ENCODE data around the gene TALDO1. TPM values are rescaled to one million over a fixed set of nuclear protein-coding genes. Genes with fewer than 3 reads are reported as not detected.

The TALDO1 gene
- total and polyA plus RNA-seq, 12 donors, result 55.3 to 124 (median 96.3) TPM

GRCh38 chr11:764322-765024, 17.2 kb downstream of the TALDO1 start:
- no peak overlapping the region for H3K27ac ChIP-seq
- intact Hi-C loops (cut with DNase I), result no loop called here
- no peak overlapping the region for H3K4me3 ChIP-seq
- TF ChIP-seq, protein P1, sequence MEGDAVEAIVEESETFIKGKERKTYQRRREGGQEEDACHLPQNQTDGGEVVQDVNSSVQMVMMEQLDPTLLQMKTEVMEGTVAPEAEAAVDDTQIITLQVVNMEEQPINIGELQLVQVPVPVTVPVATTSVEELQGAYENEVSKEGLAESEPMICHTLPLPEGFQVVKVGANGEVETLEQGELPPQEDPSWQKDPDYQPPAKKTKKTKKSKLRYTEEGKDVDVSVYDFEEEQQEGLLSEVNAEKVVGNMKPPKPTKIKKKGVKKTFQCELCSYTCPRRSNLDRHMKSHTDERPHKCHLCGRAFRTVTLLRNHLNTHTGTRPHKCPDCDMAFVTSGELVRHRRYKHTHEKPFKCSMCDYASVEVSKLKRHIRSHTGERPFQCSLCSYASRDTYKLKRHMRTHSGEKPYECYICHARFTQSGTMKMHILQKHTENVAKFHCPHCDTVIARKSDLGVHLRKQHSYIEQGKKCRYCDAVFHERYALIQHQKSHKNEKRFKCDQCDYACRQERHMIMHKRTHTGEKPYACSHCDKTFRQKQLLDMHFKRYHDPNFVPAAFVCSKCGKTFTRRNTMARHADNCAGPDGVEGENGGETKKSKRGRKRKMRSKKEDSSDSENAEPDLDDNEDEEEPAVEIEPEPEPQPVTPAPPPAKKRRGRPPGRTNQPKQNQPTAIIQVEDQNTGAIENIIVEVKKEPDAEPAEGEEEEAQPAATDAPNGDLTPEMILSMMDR (IDR thresholded peaks at IDR 0.05), result no peak
- peaks cover 0 to 91% (median 42%) of the 10 kb centered on the region in 9 donors for H3K36me3 ChIP-seq
- H3K4me1 ChIP-seq, result no peaks in the 10 kb centered on the region
- H3K27me3 ChIP-seq, result no peaks in the 10 kb centered on the region
- no peaks in the 10 kb centered on the region for H3K9me3 ChIP-seq
- DNase-seq (no peak), ATAC-seq (peak in 5 of 8 donors; percentile 10 to 24 (median 14))
- WGBS, 2 donors, result 86 to 87% methylated on average over 18 of the region's 18 CpGs

DNA sequence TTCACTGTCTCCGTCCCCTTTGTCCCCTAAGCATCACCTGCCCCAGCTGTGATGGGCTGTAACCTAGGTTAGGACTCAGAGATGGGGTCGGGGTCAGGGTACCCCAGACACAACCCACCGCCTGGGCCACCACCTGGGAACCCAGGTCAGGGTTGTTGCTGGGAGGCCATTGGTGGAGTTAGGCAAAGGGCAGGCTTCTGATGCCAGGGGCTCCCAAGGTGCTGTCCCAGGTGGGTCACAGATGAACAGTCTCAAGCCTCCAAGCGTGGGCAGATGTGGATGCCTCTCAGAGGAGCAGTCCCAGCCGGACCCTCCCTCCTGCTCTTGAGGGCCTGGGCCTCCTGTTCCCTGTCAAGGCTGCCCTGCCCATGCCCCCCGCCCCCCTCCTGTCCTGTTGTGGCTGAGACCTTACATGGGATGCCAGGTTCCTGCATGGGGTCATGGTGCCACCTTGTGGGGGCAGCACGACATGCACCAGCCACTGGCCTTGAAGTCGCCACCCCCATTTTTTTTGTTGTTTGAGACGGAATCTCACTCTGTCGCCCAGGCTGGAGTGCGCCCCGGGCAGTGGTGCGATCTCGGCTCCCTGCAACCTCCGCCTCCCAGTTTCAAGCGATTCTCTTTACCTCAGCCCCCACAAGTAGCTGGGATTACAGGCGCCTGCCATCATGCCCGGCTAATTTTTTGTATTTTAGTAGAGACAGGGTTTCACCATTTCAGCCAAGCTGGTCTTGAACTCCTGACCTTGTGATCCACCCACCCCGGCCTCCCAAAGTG, 17.9 kb downstream of the TALDO1 start:
- H3K36me3 ChIP-seq, result peaks cover 0 to 91% (median 42%) of the 10 kb centered on the region in 9 donors
- H3K27me3 ChIP-seq, result no peaks in the 10 kb centered on the region
- ATAC-seq (peak; percentile 39 to 81 (median 62)), DNase-seq (peak in 1 of 2 donors; percentile 54)
- no peaks in the 10 kb centered on the region for H3K9me3 ChIP-seq
- intact Hi-C loops (cut with DNase I), result no loop called here
- no peak overlapping the region for H3K27ac ChIP-seq
- no peaks in the 10 kb centered on the region for H3K4me1 ChIP-seq
- no peak overlapping the region for H3K4me3 ChIP-seq
- TF ChIP-seq, protein P1 (IDR thresholded peaks at IDR 0.05), result peak in 8 of 9 donors; percentile 33 to 65 (median 58)
- whole genome bisulfite sequencing, 2 donors, result 73 to 78% methylated on average over 19 of the region's 19 CpGs

DNA sequence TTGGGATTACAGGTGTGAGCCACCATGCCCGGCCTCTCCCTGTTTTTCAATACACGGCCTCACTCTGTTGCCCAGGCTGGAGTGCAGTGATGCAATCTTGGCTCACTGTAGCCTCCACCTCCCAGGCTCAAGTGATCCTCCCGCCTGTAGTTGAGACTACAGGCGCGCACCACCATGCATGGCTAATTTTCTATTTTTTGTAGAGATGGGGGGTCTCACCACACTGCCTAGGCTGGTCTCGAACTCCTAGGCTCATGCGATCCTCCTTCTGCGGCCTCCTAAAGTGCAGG, 18.5 kb downstream of the TALDO1 start:
- 96 to 97% methylated on average over 8 of the region's 8 CpGs for WGBS, 2 donors

More for the DNA sequence above, 18.5 kb downstream of the TALDO1 start:
- TF ChIP-seq, protein P1 (IDR thresholded peaks at IDR 0.05), result no peak
- no peaks in the 10 kb centered on the region for H3K9me3 ChIP-seq
- intact Hi-C loops (cut with DNase I), result no loop called here
- H3K4me3 ChIP-seq, result no peak overlapping the region
- no peaks in the 10 kb centered on the region for H3K27me3 ChIP-seq
- DNase-seq (no peak), ATAC-seq (no peak)
- H3K27ac ChIP-seq, result no peak overlapping the region
- no peaks in the 10 kb centered on the region for H3K4me1 ChIP-seq
- H3K36me3 ChIP-seq, result peaks cover 0 to 91% (median 42%) of the 10 kb centered on the region in 9 donors
